Mucosa of stomach (tissue), 1 donor: ENCODE data around the gene MEIKIN.

Source experiments
- H3K27me3 ChIP-seq: one replicate; pipeline ENCODE4 v1.7.0; 2013; ENCODE audit warnings: mild to moderate bottlenecking, low read length; ENCODE audit not compliant: control insufficient read depth, insufficient read depth
- H3K36me3 ChIP-seq: one replicate; pipeline ENCODE4 v1.7.0; 2013; ENCODE audit warnings: low read length; ENCODE audit not compliant: control insufficient read depth, insufficient read depth
- H3K4me1 ChIP-seq: one replicate; pipeline ENCODE4 v1.7.0; 2013; ENCODE audit warnings: mild to moderate bottlenecking, low read length; ENCODE audit not compliant: control insufficient read depth, insufficient read depth
- H3K4me3 ChIP-seq: one replicate; pipeline ENCODE4 v1.7.0; 2013; ENCODE audit warnings: low read length
- H3K9ac ChIP-seq: one replicate; pipeline ENCODE4 v1.7.0; 2013; ENCODE audit warnings: mild to moderate bottlenecking, low read length, moderate library complexity
- H3K9me3 ChIP-seq: one replicate; pipeline ENCODE4 v1.7.0; 2013; ENCODE audit warnings: mild to moderate bottlenecking, low read length, moderate library complexity; ENCODE audit not compliant: control insufficient read depth
- donor health status: Pancreatic carcinoma.

Gene MEIKIN

DNA sequence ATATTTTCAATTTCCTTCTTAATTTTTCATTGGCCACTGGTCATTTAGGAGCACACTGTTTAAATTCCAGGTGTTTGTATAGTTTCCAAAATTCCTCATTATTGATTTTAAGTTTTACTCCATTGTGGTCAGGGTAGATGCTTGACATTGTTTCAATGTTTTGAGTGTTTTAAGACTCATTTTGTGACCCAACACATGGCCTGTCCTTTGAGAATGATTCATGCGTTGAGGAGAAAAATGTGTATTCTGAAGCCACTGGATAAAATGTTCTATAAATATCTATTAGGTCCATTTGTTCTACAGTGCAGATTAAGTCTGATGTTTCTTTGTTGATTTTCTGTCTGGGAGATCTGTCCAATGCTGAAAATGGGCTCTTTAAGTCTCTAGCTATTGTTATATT lies 124.2 kb downstream of the MEIKIN start:
- Histone ChIP-seq H3K27me3 (no peaks in the 10 kb centered on the region), H3K9me3 (no peaks in the 10 kb centered on the region), H3K9ac (no peak overlapping the region), H3K4me3 (no peak overlapping the region), H3K4me1 (no peaks in the 10 kb centered on the region), H3K36me3 (no peaks in the 10 kb centered on the region)

DNA sequence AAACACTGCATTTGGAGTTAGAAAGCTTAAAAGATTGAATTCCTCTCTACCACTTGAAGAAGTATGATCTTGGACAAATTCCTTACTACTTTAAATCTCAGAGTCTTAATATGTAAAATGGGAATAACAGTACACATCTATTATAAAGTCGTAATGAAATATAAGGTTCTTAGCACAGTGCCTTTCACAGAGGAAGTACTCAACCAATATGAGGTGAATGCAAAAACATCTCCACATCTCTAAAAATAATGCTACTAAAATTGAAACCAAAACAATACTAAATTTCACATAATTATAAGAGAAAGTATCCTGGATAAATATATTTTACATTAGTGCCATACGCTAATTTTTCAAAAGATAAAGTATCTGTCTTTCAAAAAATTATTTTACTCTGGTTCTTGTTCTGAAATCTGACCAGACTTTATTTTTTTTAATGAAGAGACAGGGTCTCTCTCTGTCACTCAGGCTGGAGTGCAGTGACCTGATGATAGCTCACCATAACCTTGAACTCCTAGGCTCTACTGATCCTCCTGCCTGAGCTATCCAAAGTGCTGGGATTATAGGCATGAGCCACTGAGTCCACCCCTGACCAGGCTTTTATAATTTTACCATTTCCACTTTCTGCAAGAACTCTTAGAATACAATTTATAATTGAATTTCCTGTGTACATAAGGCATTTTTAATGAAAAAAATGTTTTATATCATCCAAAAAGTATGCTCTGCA lies 127.3 kb downstream of the MEIKIN start:
- H3K9ac ChIP-seq, result no peak overlapping the region
- H3K9me3 ChIP-seq, result no peaks in the 10 kb centered on the region
- no peaks in the 10 kb centered on the region for H3K36me3 ChIP-seq
- H3K27me3 ChIP-seq, result no peaks in the 10 kb centered on the region
- no peaks in the 10 kb centered on the region for H3K4me1 ChIP-seq
- H3K4me3 ChIP-seq, result no peak overlapping the region

DNA sequence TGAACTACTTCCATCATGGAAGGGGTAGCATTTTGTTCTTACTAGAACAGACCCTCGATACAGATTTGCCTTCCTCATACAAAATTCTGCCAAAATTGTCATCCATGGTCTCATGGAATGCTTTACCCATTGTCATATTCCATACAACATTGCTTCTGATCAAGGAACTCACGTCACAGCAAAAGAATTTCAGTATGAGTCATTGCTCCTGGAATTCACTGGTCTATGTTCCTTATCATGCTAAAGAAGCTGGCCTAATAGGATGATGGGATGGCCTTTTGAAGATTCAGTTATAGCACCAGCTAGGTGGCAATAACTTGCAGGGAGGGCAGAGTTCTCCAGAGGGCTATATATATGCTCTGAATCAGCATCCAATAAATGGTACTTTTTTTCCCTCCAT lies 130.5 kb downstream of the MEIKIN start:
- H3K4me1 ChIP-seq, result no peaks in the 10 kb centered on the region
- H3K9ac ChIP-seq, result no peak overlapping the region
- H3K4me3 ChIP-seq, result no peak overlapping the region
- H3K36me3 ChIP-seq, result no peaks in the 10 kb centered on the region
- no peaks in the 10 kb centered on the region for H3K27me3 ChIP-seq
- no peaks in the 10 kb centered on the region for H3K9me3 ChIP-seq

DNA sequence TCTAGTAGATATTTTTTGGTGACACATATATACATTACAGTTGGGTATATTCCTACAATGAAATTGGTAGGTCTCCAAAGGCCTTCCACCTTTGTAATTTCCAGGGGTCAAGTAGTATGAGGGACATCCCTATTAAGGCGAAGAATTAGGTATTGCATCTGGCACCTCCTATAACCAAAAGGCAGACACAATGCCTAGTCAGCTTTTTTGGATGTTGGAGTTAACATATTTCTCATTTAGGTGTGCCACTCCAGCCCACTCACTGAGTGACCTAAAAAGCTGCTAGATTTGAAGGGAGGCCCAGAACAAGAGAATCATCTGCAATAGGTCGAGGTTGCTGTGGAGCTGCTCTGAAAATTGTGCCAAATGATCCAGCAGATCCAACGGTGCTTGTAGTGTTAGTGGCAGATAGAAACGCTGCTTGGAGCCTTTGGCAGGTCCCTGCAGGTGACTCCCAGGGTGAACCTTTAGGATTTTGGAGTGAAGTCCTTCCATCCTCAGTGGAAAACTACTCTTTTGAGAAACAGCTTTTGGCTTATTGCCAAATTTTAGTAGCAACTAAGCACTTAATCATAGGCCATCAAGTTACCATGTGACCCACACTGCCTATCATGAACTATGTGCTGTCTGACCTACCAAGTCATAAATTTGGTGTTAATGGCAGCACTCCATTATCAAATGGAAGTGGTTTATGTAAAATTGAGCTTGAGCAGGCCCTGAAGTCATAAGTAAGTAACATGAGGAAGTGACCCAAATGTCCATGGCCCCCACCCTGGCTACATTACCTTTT lies 132.9 kb downstream of the MEIKIN start:
- no peak overlapping the region for H3K4me3 ChIP-seq
- no peaks in the 10 kb centered on the region for H3K4me1 ChIP-seq
- no peak overlapping the region for H3K9ac ChIP-seq
- H3K9me3 ChIP-seq, result no peaks in the 10 kb centered on the region
- H3K27me3 ChIP-seq, result peaks cover under 1% of the 10 kb centered on the region
- H3K36me3 ChIP-seq, result no peaks in the 10 kb centered on the region

DNA sequence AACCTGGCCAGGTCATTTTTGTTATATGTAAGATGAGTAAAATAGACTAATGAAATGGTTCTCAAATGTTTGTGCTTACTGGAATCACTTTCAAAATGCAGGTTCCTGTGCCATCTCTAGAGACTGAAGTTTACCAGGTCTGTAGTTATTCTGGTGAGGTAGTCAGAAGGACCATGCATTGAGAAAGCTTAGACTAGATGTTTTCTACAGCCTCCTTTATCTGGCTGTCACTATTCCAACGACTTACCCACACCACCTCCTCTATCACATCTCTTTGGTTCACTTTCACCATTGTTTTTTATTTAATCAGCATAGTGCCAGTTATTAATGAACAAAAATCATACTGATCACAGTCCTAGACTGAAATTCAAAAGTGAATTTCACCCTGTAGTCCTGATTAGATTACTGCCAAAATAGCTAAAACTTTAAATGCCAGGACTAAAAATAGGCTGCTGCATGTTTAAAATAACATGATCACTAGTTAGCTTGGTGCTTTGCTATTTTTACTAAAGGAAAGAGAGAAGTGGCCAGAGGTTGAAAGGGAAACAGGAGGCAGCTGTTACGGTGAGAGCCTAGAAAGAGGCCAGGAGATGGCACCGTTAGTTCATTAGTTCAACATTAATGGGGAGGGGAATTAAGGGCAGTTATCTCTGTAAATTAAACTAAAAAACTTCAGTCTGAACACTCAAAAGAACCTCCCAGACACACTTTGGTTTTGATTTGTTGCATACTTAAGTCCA lies 134.8 kb downstream of the MEIKIN start:
- H3K9ac ChIP-seq, result no peak overlapping the region
- no peaks in the 10 kb centered on the region for H3K4me1 ChIP-seq
- no peak overlapping the region for H3K4me3 ChIP-seq
- no peaks in the 10 kb centered on the region for H3K36me3 ChIP-seq
- peaks cover 5% of the 10 kb centered on the region for H3K27me3 ChIP-seq
- no peaks in the 10 kb centered on the region for H3K9me3 ChIP-seq

DNA sequence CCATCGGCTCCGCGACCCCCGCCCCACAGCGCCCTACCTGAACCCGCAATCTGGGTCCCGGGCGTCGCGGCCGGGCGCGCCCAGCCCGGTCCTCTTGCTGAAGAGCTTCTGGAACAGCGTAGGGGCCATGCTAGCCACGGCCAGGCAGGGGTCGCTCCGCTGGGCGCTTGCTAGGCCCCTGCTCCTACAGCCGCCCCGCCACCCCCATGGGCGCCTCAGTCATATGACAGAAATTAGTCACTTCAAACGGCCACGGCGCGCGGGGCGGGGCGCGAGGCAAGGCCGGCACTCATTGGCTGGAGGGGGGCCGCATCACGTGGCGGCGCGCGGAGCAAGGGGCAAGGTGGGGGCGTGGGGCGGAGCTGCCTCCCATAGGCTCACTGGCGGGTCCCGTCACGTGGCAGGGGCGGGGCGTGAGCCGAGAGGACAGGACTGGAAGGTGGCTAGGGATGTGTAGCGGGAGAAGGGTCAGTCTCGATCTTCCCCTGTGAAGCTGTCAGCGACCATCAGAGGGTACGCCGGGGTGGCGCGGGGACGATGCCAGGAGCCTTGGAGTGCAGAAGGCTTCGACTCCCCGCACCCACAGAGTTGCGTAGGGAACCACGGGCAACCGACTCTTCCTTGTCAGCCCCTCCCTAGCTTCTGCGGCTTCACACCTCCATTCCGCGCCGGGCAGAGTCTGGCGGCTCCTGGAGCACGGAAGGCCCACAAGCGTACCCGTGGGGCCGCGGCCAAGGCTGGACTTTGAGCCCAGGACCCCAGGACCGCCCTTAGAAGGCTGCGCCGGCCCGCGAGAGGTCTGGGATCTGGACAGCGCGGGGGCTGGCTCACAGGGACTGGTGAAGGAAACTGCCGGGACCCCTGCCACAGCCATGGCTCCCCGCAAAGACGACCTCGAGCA lies 148.4 kb downstream of the MEIKIN start, which contains the start of gene FNIP1:
TSS of gene FNIP1 (minus strand) at position 225 of the 901 bp plus-strand sequence. CDS start at position 129, 96 bp downstream.
- peaks cover 16% of the 10 kb centered on the region for H3K4me1 ChIP-seq
- no peaks in the 10 kb centered on the region for H3K36me3 ChIP-seq
- no peaks in the 10 kb centered on the region for H3K9me3 ChIP-seq
- no peaks in the 10 kb centered on the region for H3K27me3 ChIP-seq
- H3K4me3 ChIP-seq, result peak within 1 kb of the TSS; percentile 97
- peak within 1 kb of the TSS; percentile 98 for H3K9ac ChIP-seq

DNA sequence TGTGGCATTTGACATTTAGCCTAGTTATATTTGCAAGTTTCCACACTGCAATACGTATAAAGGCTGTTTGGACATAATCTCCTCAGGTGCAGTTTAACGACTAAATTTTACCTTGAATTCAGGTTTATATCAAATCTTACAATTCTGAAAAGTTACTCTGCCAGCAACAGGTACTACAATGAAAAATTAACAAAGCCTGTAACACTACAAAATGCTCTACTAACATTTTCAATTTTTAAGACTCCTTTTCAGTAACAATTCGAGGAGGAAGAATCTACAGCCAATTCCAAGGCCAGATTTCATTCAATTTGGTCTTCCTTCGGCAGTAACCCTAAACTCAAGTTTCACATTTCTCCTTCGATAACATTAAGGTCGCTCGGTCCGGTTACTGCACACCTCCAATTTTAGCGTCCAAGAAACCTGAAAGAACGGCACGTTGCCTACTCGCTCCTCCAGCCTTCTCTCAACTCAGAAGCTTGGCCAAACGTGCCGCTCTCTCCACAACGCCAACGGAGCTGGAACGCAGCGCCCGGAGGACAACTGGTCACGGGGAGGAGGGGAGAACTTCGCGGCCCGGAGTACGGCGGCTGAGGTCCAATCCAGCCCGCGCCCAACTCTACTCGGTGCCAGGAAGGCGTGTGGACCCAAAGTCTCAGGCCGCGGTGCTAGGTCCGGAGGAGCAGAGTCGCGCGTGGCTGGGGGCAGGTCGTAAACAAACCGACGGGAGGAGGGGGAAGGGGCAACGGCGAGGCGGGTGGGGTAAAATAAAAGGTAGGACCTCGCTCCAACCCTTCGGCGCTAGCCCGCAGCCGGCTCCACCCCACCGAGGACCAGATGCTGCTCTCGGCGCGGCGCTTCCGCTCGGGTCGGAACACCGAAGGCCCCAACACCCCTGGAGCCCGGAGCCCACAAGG lies 149.3 kb downstream of the MEIKIN start:
- Histone ChIP-seq H3K36me3 (no peaks in the 10 kb centered on the region), H3K4me3 (peak overlapping the region; percentile 97), H3K4me1 (peaks cover 16% of the 10 kb centered on the region), H3K9me3 (no peaks in the 10 kb centered on the region), H3K27me3 (no peaks in the 10 kb centered on the region), H3K9ac (peak overlapping the region; percentile 98)

DNA sequence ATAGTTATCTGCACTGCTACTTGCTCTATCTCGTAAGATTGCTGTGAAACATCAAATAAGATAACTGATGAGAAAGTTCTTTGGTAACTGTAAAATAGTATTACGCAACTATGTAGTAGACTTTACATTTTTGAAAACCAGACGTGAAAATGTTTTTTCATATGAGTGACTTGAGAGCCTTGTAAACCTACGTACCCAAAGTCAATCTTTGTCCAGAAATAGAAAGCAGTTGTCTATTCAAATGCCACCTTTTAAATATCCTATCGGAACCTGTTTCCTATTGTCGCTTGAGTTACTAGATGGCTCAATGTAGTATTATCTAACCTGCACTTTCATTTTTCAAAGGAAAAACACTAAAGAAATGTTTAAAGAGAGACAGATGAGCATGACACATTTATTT lies 150.2 kb downstream of the MEIKIN start:
- peak overlapping the region; percentile 4 for H3K9ac ChIP-seq
- peak overlapping the region; percentile 14 for H3K4me3 ChIP-seq
- no peaks in the 10 kb centered on the region for H3K9me3 ChIP-seq
- no peaks in the 10 kb centered on the region for H3K27me3 ChIP-seq
- peaks cover 16% of the 10 kb centered on the region for H3K4me1 ChIP-seq
- no peaks in the 10 kb centered on the region for H3K36me3 ChIP-seq

DNA sequence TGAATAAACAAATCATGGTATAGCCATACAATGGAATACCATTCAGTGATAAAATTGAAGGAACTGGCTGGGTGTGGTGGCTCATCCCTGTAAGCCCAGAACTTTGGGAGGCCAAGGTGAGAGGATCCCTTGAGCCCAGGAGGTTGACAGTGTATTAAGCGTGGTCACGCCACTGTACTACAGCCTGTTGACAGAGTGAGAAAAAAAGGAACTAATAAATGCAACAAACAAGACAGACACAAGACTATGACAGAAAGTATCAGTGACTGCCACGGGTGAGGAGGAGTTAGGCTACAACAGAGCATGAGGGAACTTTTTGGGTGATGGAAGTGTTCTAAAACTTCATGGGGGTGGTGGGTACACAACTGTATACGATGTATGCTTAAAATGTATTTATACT lies 150.9 kb downstream of the MEIKIN start:
- Histone ChIP-seq H3K9ac (no peak overlapping the region), H3K4me1 (peaks cover 16% of the 10 kb centered on the region), H3K36me3 (no peaks in the 10 kb centered on the region), H3K27me3 (no peaks in the 10 kb centered on the region), H3K4me3 (no peak overlapping the region), H3K9me3 (no peaks in the 10 kb centered on the region)

DNA sequence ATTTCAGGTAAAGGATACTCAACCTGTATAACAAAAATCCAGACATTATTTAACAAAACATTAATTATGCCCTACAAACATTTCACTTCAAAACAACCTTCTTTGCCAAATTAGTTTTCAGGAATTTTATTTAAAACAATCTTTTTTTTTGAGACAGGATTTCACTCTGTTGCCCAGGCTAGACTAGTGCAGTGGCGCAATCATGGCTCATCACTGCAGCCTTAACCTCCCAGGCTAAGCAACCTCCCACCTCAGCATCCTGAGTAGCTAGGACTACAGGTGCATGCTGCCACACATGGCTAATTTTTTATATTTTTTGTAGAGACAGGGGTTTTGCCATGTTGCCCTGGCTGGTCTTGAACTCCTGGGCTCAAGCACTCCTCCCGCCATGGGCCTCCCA lies 152.6 kb downstream of the MEIKIN start:
- Histone ChIP-seq H3K9ac (no peak overlapping the region), H3K4me3 (no peak overlapping the region), H3K9me3 (no peaks in the 10 kb centered on the region), H3K36me3 (no peaks in the 10 kb centered on the region), H3K4me1 (peaks cover 15% of the 10 kb centered on the region), H3K27me3 (no peaks in the 10 kb centered on the region)
